ENCODE results near the gene NOS3. TPM values are rescaled to one million over a fixed set of nuclear protein-coding genes. Genes with fewer than 3 reads are reported as not detected.

Gene NOS3
- total and polyA plus RNA-seq, 9 of the 15 experiments (the other 6 are each of a cell fraction or from before 2014, with no cell fraction given), result 1.1 to 121 (median 23.6) TPM

DNA sequence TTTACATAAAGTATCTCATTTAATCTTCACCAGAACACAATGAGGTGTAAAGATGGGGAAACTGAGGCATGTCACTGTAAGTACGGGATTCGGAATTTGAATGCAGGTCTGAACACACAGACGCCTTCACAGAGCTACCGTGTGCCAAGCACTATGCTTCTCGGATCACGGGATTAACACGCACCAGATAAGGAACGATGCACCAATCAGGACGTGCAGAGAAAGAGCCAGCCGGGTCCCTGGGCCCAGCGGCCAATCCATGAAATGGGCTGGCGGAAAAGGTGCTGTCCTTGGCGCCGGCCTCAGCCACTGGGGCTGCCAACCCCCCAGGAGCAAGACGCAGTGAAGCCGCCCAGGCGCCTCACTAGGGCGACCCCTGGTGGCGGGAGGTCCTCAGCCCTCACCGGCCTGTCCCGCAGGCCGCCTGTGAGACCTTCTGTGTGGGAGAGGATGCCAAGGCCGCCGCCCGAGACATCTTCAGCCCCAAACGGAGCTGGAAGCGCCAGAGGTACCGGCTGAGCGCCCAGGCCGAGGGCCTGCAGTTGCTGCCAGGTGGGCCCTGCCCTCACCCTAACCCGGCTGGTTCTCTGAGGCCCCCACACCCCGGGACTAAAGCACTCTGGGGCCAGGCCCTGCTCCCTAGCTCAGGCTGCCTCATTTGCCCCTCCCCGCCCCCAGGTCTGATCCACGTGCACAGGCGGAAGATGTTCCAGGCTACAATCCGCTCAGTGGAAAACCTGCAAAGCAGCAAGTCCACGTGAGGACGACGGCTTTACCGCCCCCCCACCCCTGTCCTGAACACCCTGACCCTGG, 17.9 kb downstream of the NOS3 start (continued):
- TF ChIP-seq ZNF780A (CRISPR knock-in tag; IDR thresholded peaks at IDR 0.05), result no peak
- TF ChIP-seq, protein P1, sequence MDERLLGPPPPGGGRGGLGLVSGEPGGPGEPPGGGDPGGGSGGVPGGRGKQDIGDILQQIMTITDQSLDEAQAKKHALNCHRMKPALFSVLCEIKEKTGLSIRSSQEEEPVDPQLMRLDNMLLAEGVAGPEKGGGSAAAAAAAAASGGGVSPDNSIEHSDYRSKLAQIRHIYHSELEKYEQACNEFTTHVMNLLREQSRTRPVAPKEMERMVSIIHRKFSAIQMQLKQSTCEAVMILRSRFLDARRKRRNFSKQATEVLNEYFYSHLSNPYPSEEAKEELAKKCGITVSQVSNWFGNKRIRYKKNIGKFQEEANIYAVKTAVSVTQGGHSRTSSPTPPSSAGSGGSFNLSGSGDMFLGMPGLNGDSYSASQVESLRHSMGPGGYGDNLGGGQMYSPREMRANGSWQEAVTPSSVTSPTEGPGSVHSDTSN (CRISPR knock-in tag; IDR thresholded peaks at IDR 0.05; ENCODE audit: low read depth), result no peak
- TF ChIP-seq, protein P1 (tag; conservative IDR thresholded peaks at IDR 0.05; ENCODE audit: low read depth), result no peak
- TF ChIP-seq HEY1 (CRISPR knock-in tag; IDR thresholded peaks at IDR 0.05; ENCODE audit: borderline replicate concordance), result peak; percentile 27; the same call in 1 of the 2 replicates
- no peak; the same call in 1 of the 2 replicates for TF ChIP-seq PHB2 (IDR thresholded peaks at IDR 0.05; ENCODE audit: low read depth)
- TF ChIP-seq NUFIP1 (IDR thresholded peaks at IDR 0.05; ENCODE audit: partially characterized antibody), result no peak
- TF ChIP-seq, protein P2, sequence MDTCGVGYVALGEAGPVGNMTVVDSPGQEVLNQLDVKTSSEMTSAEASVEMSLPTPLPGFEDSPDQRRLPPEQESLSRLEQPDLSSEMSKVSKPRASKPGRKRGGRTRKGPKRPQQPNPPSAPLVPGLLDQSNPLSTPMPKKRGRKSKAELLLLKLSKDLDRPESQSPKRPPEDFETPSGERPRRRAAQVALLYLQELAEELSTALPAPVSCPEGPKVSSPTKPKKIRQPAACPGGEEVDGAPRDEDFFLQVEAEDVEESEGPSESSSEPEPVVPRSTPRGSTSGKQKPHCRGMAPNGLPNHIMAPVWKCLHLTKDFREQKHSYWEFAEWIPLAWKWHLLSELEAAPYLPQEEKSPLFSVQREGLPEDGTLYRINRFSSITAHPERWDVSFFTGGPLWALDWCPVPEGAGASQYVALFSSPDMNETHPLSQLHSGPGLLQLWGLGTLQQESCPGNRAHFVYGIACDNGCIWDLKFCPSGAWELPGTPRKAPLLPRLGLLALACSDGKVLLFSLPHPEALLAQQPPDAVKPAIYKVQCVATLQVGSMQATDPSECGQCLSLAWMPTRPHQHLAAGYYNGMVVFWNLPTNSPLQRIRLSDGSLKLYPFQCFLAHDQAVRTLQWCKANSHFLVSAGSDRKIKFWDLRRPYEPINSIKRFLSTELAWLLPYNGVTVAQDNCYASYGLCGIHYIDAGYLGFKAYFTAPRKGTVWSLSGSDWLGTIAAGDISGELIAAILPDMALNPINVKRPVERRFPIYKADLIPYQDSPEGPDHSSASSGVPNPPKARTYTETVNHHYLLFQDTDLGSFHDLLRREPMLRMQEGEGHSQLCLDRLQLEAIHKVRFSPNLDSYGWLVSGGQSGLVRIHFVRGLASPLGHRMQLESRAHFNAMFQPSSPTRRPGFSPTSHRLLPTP (IDR thresholded peaks at IDR 0.05; ENCODE audit: borderline replicate concordance, extremely low read depth, insufficient read length), result no peak
- TF ChIP-seq POLR2A (conservative IDR thresholded peaks at IDR 0.05), result peak; percentile 83
- peak; percentile 75; the same call in 1 of the 2 replicates for TF ChIP-seq TRIM25 (IDR thresholded peaks at IDR 0.05; ENCODE audit: borderline replicate concordance)
- no peak for TF ChIP-seq FUS (optimal IDR thresholded peaks at IDR 0.05; ENCODE audit: low read depth, low read length)
- no peak for TF ChIP-seq COPS2 (conservative IDR thresholded peaks at IDR 0.05)
- no peak for TF ChIP-seq RFX1 (IDR thresholded peaks at IDR 0.05)
- peak; percentile 96 for TF ChIP-seq SMAD4 (CRISPR knock-in tag; conservative IDR thresholded peaks at IDR 0.05)
- TF ChIP-seq KLF13 (tag; IDR thresholded peaks at IDR 0.05; ENCODE audit: borderline replicate concordance, low read depth), result peak; percentile 50; the same call in 1 of the 2 replicates
- 0 out of 2 replicates have a peak, but pooled peaks have one; percentile 73 for TF ChIP-seq SRSF1 (IDR thresholded peaks at IDR 0.05; ENCODE audit: low read depth, low read length)
- TF ChIP-seq NFIC (IDR thresholded peaks at IDR 0.05), result peak; percentile 72
- TF ChIP-seq, protein P3, sequence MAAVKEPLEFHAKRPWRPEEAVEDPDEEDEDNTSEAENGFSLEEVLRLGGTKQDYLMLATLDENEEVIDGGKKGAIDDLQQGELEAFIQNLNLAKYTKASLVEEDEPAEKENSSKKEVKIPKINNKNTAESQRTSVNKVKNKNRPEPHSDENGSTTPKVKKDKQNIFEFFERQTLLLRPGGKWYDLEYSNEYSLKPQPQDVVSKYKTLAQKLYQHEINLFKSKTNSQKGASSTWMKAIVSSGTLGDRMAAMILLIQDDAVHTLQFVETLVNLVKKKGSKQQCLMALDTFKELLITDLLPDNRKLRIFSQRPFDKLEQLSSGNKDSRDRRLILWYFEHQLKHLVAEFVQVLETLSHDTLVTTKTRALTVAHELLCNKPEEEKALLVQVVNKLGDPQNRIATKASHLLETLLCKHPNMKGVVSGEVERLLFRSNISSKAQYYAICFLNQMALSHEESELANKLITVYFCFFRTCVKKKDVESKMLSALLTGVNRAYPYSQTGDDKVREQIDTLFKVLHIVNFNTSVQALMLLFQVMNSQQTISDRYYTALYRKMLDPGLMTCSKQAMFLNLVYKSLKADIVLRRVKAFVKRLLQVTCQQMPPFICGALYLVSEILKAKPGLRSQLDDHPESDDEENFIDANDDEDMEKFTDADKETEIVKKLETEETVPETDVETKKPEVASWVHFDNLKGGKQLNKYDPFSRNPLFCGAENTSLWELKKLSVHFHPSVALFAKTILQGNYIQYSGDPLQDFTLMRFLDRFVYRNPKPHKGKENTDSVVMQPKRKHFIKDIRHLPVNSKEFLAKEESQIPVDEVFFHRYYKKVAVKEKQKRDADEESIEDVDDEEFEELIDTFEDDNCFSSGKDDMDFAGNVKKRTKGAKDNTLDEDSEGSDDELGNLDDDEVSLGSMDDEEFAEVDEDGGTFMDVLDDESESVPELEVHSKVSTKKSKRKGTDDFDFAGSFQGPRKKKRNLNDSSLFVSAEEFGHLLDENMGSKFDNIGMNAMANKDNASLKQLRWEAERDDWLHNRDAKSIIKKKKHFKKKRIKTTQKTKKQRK (IDR thresholded peaks at IDR 0.05; ENCODE audit: borderline replicate concordance, low read depth, low read length), result no peak

All from K562 (cell line).